Suppressor macrophage treated with lipopolysaccharide for 4 hours (primary cell): ENCODE measurements around the gene NRGN.

ENCODE experiments used
- DNase-seq: peaks from one replicate; pipeline ENCODE4 v3.0.0-alpha.2; 2020

Gene NRGN

DNA sequence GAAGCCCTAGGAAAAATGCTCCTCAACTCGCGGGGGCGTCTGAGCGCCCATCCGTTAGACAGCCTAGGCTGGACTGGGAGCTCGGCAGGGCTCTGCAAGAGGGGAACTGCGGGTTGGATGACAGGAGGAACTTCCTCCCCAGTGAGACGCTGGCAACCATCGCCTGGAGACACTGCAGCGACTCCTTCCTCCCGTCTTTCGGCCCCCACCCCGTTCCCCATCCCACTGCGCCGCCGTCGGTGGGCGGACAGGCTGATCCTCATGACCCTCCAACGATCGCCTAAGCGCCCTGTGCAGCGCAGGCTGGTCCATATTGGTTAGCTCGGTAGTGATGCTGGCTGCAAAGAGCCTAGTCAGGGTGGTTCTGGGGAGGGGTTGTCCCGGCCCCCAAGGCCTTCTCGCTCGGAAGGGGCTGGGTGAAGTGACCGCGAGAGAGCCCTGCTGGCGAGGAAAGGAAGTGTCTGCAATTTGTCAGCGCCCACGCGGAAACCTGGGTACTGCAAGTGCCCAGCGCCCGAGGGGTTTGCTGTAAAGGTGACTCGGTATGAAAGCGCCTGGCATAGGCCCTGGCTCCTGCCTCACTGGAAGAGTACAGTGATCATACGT, 638 bp downstream of the NRGN start:
- DNase-seq: peak; percentile 61

DNA sequence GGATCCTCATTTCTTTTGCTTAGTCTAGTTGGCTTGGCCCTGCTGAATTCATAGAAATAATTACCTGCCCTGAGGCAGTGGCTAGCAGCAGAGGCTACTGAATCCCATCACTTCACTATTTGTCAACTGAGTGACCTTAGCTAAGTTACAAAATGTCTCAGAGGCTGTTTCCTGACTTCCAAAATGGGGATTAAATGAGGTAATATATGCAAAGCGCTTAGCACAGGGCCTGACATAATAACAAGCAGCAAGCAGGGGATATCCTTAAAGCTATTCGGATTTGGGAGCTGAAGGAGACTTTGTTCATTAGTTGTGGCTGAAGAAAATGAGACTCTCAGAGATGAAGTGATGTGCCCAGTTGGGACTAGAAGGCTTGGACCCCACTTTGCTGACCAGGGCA, 2.8 kb downstream of the NRGN start:
- peak; percentile 33 for DNase-seq

DNA sequence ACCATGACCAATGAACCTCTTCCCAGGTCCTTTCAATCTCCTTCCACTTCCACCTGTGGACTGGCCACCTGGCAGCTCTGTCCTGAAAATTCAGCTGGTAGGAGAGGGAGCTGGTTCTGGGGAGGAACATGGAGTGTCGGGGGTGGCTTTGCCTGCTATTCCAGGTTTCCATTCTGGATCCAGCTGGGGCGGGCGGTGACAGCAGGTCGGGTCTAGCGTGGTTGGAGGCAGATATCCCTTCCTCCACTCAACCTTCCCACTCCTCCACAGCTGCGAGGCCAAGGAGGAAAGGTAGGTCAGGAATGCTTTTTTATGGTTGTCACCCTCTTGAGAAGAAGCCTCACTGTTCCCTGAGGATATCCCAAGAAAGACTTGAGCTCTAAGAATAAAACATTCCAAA, 3.3 kb downstream of the NRGN start:
- no peak for DNase-seq

DNA sequence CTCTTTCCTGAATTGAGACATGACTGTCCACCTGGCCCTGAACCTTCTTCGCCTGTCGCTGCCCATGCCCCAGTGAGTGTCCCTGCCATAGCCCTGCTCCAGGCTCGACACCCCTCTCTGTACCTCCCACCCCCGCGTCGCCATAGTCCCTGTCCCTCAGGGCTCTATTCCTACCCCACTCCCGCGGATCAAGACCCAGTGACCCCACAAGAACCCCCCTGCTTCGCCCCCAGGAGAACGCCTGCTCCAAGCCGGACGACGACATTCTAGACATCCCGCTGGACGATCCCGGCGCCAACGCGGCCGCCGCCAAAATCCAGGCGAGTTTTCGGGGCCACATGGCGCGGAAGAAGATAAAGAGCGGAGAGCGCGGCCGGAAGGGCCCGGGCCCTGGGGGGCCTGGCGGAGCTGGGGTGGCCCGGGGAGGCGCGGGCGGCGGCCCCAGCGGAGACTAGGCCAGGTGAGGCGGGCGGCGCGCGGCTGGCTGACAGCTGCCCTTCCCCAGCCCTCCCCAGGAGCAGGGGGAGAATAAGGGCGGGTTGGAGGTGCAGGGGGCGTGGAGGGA, 5.6 kb downstream of the NRGN start:
- DNase-seq: no peak

DNA sequence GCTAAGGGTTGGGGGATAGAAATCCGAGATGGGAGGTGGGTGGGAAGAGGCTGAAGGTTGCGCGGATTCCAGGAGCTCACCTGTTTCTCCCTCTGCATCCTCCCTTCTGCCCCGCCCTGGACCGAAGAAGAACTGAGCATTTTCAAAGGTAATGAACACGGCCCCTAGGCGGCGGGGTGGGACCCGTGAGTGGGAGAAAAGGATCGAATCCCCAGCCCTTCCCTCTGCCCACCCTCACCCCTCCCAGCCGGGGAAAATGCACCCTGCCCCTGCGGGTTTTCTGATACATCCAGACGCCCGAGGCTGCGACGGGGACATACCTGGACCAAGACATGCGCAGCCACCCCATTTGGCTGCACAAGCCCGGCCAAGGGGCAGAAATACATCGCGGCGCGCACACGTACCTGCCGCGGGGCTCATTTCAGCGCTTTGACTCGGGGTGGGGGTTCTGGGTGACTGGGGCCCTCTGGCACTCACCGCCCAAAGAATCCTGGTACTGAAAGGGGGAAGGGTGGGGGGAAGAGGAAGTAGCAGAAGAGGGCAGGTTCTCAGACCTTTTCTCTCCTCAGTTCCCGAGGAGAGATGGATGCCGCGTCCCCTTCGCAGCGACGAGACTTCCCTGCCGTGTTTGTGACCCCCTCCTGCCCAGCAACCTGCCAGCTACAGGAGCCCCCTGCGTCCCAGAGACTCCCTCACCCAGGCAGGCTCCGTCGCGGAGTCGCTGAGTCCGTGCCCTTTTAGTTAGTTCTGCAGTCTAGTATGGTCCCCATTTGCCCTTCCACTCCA, 6.3 kb downstream of the NRGN start:
- DNase-seq: no peak

DNA sequence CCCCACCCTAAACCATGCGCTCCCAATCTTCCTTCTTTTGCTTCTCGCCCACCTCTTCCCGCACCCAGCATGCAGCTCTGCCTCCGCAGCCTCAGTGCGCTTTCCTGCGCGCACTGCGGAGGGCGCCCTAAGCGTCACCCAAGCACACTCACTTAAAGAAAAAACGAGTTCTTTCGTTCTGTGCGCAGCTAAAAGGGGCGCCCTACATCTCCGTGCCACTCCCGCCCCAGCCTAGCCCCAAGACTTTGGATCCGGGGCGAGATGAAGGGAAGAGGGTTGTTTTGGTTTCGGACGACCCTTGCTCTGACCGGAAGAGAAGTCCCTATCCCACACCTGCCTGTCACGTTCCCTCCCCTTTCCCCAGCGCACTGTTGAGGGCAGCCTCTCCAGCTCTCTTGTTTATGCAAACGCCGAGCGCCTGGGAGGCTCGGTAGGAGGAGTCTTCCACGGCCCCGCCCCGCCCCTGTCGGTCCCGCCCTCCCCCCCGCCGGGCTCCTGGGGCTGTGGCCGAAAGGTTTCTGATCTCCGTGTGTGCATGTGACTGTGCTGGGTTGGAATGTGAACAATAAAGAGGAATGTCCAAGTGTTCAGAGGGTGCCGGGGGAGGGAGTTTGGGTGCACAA, 7.0 kb downstream of the NRGN start:
- DNase-seq: peak; percentile 67

DNA sequence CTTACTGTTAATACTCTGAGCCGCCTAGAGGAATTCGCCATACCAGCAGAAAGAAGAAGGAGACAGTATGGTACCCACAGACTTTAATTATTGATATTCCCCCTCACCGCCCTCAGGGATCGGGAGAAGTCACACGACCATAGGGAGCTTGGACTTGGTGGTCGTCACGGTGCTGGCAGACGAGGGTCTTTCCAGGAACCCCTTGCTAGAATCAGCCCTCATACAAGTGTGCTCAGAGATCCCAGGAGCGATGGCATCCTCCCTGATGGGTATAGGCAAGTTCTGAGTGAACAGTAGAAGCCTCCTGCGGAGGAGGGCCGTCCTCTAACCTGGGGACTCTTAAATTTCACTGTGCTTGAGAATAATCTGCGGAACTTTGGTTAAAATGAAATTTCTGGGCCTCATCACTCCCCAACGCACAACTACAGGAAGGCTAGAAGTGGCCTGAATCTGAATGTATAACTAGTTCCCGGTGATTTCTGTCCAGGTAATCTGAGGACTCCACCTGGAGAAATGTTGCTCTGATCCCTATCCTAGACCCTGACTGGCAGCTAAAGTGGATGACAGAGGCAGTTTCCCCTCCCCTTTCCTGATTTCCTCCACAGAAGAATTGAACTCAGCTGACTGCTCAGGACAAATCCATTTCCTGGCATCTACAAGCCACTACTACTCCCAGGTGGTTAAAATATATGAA, 7.8 kb downstream of the NRGN start:
- no peak for DNase-seq

DNA sequence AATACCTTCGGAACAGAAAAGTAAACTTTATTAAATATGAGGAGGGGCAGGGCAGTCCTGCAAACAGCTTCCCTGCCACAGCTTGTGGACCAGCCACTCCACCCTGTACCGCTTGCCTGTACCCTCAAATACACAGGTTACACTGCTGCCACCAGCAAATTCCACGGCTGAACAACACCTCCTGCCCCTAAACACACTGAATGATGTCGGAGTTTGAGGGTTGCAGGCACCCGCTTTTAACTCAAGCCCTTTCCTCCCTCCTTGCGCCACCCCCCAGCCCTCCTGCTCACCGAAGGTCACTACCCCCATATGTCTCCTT, 8.3 kb downstream of the NRGN start:
- no peak for DNase-seq

DNA sequence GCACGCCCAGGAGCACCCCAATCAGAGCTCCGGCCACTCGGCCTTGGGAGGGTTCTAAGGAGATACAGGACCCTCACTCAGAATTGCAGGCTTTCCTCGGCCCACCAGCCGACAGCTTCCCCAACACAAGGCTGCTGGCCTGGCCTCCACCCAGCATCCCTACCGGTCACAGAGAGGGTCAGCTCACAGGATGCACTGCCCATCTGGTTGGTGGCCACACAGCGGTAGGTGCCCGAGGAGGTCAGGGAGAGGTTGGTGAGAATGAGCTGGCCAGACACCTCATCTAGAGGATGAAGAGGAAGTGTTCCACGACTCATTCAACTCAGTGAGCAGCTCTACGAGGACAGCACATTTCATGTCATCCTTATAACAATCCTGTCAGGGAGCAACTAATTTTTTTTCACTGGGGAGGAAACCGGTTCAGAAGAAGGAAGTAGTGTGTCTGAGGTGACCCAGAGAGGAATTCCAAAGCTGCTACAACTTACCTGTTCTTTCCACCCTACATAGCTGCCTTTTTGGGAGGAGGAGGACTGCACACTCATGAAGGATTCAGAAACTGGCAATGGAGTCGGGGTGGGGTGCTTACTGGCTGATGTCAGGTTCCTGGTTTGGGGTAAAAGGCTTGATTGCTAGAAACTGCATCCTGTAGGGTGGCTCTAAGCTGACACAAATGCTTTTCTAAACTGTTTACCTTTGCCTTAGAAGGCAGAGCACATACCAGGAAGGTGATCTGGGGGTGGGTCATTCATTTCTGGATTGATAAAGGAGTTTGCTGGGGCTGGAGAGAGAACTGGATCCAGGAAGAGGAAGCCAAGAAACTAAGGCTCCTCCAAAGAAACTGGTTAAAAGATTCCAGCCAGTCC, 9.0 kb downstream of the NRGN start:
- peak; percentile 44 for DNase-seq

DNA sequence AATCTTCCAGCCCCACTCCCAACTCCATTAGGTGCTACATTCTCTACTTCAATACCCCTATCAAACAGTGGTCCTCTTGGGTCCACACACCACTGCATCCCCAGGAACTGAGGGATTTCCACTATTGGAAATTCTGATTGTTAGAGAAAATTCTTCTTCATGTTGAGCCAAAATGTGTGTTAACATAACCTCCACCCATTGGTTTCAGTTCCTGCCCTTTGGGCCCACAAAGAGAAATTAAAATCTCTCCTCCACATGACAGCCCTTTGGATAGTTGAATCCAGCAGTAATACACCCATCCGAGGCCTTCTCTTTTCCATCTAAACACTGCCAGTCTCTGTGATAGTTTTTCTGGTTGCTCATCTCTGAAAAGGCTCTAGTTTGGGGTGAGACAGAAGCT, 10.2 kb downstream of the NRGN start:
- peak; percentile 37 for DNase-seq

DNA sequence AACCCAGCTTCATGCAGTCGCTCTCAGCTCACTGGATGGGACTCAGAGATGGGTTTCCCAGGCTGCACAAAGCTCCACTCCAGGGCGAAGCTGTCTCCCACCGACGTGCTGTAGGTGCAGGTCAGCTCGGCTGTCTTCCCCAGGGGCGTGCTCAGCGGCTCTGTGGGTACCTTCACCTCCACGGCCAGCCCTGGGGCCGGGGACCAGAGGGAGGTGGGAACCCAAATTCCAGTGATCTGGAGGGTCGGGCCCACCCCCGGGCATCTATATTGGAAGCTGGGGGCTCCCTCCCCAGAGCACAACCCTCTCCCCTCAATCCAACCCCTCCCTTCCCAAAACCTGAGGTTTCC, 11.6 kb downstream of the NRGN start:
- no peak for DNase-seq

DNA sequence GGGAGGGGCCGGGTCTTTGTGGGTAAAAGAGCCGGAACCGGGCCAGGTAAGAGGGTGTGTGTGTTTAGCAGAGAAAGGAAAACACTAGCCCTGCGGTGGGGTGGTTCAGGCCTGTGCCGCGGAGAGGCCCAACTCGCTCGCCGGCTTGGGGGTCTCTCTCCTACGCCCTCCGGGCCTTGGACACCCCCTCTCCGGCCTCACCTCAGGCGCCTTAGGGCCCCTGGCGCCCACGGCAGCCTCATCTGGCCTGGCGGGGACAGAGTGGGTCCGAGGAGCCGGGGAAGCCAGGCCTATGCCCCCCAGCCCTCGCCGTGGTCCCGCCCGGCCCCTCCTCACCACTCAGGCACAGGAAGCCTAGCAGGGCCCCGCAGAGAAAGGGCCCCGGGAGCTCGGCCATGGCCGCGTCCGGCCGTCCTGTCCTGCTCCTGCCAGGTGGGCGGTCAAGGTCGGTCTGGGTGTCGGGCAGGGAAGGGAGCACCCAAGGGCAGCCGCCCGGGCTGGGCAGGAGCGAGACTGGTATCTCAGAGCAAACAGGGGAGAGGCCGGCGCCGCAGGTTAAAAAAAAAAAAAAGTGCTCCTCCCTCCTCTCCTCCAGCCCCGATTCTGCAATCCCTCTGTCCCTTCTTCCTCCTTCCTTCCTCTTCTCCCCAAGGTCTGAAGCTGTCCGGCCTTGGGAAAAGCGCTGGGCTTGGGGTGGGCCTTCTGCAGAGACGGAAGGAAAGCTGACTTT, 12.2 kb downstream of the NRGN start, which contains the start of gene VSIG2:
TSS of gene VSIG2 (minus strand) at position 515 of the 730 bp plus-strand sequence. CDS start at position 397, 118 bp downstream.
- DNase-seq: no peak

DNA sequence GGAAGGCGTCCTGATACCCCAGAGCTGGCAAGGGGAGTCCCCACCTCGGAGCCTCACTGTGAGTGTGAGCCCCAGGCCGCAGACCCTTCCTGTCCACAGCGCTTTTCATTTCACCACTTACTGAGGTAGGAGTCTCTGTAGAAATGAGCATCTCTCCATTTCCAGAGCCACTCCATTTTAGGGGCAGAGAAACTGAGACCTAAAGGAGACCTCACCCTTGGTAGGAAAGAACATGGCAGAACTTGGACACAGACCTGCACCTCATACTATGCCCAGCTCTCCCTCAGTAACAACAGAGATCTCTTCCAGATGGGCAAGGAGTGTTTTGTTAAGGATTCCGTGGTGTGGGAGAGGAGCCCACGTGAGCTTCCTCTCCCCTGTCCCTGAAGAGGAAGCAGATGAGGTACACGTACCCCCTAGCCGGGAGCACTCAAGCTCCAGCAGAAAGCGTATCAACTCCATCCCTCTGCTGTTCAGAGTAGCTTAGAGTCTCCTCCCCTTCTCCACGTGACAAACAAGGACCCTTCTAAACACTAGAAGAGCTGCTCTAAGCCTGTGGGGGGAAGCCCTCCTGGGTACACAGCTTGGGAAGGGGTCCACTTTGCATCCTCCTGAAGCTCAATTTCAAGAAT, 12.8 kb downstream of the NRGN start:
- no peak for DNase-seq

DNA sequence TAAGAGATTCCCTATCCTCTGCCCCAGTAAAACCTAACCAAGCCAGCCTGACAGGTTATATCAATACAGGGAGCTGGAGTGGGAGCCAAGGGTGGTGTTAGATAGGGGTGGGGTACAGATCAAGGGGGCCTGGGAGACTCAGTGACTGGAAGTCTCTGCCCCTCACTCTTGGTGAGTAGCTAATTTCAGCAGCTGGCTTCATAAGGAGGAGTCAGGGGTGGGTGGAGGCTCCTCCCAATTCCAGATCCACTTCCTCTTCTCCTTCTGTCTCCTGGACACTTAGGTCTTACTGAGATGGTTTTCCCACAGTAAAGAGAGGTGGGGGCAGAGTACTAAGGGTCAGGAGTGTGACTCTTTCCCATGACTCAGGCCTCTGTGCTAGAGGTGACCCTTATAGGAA, 13.5 kb downstream of the NRGN start:
- peak; percentile 57 for DNase-seq

DNA sequence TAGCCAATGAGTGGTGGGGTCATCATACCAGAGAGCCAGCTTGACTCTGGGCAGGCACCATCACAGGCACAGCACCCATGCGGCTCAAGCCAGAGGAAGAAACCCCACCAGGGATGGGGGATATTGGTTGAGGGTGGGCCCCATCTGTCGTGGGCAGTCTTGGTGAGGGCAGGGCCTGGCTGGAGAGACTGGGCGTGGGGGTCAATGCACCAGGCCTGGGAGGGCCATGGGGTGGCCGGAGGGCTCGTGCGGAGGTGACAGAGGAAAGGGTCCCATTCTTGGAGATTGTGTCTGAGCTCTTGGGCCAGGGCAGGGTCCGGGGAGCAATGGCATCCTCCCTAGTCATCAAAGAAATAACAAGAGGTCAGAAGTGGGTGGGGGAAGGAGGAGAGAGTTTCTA, 13.9 kb downstream of the NRGN start:
- no peak for DNase-seq

DNA sequence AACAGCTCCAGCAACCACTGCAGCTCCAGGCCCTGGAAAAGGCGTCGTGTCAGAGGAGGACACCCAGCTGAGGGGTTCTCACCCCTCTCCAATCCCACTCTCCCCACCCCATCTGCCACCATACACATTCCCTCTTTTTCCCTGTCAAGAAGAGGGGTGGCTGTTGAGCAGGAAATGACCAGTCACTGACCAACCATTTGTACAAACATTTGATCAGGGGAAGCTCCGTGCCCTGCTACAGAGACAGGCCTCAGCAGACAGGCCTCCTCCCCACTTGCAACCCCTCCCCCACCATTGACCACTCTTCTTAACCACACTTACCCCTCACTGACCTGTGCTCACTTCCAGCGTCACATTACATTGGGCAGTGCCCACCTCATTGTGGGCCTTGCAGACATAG, 14.6 kb downstream of the NRGN start:
- DNase-seq: no peak

DNA sequence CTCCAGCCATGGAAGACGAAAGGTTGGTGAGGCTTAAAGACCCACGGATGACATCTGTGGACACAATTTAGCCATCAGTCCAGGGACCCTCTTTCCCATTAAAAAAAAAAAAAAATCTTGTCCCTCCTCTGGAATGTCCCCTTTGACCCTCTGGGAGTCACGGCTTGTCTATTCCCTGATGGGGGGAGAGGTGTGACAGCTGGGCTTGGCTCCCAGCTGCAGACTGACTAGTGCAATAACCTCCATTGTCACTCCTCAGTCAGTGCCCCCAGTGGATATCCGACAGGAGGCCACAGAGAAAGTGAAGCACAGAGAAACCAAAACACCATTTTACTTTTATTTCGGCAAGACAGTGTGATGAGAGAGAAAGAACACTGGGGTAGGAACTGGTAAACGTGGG, 15.0 kb downstream of the NRGN start:
- DNase-seq: no peak

DNA sequence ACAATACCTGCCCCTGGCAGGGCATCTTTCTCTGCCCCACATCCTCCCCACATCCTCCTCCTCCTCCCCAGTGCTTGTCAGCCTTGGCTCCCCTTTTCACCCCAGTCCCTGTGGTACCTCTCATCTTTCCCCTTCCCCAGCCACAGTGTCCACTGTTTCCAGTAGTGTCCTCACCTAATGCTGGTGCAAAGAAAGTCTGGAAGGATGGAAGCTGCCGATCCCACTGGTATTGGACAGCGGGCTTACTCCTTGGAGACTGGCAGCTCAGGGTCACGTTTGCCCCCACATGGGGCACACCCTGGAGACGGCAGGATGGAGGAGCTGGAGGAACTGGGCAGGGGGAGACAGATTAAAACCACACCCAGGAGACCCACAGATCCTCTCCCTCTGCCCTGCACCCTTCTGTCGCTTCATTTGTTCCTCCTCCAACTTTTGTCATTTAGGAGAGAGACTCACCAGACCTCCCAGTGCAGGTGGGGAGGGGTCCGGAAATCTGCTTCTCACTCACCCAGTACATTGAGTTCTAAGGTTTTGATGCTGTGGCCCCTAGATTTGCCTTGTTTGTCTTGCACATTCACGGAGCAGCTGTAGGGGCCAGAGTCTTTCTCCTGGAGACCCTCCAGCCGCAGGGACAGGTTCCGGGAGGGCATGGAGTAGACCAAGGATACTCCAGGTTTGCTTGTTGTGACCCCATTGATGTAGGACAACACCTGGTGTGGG, 16.5 kb downstream of the NRGN start:
- DNase-seq: no peak

DNA sequence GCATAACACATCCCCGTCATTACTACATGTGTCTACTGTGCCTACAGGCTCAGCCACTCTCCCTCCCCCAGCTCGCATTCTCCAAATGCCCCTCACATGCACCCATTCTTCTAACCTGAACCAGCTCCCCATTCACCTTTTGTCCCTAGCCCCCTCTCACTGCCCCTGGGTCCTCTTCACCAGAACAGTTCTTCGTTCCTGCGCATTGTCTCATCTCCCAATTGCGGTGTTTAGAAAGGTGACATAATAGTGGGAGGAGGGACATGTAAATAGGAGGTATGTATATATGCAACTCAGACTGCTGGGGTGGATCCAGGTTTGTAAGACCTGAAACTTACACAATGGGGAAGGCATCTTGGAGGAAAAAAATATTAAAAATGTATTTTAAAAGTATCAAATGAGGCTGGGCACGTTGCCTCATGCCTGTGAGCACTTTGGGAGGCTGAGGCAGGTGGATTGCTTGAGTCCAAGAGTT, 17.0 kb downstream of the NRGN start:
- DNase-seq: no peak

DNA sequence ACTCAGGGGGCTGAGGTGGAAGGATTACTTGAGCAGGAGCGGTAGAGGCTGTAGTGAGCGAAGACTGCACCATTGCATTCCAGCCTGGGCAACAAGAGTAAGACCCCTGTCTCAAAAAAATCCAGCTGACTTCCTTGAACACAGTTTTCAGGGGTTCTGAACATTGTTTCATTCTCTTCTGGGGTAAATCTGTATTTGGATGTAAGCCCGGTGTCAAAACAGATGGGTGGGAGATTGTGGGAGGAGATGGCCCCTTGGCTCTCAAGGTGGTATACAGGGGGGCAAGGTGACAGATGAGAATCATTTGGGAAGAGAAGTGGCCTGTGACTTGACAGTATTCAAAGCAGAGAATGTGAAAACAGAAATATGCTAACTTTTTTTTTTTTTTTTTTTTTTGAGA, 17.6 kb downstream of the NRGN start:
- no peak for DNase-seq
